Lower lobe of right lung (tissue), 2 donors: ENCODE results near the gene PIH1D2. TPM values are rescaled to one million over a fixed set of nuclear protein-coding genes. Genes with fewer than 3 reads are reported as not detected.

Experiments
- ATAC-seq, 2 donors: fragments of 200-7000 bp; cut with Tn5 transposase; one replicate each; pipeline ENCODE4 v1.9.1; 2020 to 2022; ENCODE audit warnings: mild to moderate bottlenecking in 2 of 2, moderate library complexity in 2 of 2
- DNase-seq: peaks from one replicate; pipeline ENCODE4 v3.0.0-alpha.2; 2020
- H3K27ac ChIP-seq: fragments of 200-600 bp; one replicate; pipeline ENCODE4 v1.8.0; 2022
- H3K27me3 ChIP-seq: fragments of 200-600 bp; one replicate; pipeline ENCODE4 v1.8.0; 2022; ENCODE audit warnings: low read depth
- H3K36me3 ChIP-seq: fragments of 200-600 bp; one replicate; pipeline ENCODE4 v1.8.0; 2022; ENCODE audit warnings: mild to moderate bottlenecking
- H3K4me1 ChIP-seq: fragments of 200-600 bp; one replicate; pipeline ENCODE4 v1.8.0; 2022
- H3K4me3 ChIP-seq: fragments of 200-600 bp; one replicate; pipeline ENCODE4 v1.8.0; 2022; ENCODE audit warnings: mild to moderate bottlenecking
- H3K9me3 ChIP-seq: fragments of 200-600 bp; one replicate; pipeline ENCODE4 v1.8.0; 2022
- intact Hi-C: fragments of 100-400 bp; cut with DNase I; formaldehyde crosslinking; loops from one replicate; pipeline ENCODE4 v1.11.0; 2022
- total RNA-seq: library from RNA; stranded (reverse); fragmentation: NEBNext Ultra II Directional; extraction: Animal tissue kit (Norgen Biotek cat#: 25700); gene quantifications from one replicate; pipeline ENCODE4 v1.2.1, GENCODE V29; 2021
- TF ChIP-seq, protein P1 (sequence below): fragments of 200-600 bp; IDR thresholded peaks from one replicate; pipeline ENCODE4 v1.8.0; 2022; ENCODE audit warnings: antibody characterized with exemption, mild to moderate bottlenecking
- donor health status: DM: no; HTN: yes; CAD: no; lungs with severe emphysema.

PIH1D2 gene
- total RNA-seq, 1 donor from 2014 or later, result 6.4 TPM

DNA sequence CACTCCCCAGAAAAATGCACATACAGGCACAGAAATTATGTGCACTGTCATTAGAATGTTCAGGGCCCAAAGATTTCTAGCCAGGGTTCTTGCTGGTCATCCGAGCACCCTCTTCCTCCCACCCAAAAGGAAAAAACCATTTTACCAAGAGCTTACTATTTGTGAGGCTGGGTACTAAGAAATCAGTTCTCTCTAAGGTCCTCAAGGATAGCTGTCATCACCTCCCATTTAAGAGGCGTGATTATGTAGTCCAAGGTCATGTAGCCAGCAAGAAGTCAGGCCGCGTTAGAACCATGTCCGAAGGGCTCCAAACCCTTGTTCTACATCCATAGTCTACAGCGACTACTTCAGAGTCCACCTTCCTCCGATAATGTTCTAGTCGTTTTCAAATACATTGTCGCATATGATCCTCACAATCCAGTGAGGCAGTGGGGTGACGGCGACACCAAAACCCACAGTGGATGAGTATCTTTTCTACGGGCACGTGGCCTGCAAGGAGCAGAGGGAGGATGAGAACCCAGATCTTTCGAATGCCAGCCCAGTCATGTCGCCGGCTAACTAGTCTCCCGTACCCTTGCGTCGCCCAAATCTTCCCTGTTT, 12.1 kb upstream of the PIH1D2 start:
- TF ChIP-seq, protein P1, sequence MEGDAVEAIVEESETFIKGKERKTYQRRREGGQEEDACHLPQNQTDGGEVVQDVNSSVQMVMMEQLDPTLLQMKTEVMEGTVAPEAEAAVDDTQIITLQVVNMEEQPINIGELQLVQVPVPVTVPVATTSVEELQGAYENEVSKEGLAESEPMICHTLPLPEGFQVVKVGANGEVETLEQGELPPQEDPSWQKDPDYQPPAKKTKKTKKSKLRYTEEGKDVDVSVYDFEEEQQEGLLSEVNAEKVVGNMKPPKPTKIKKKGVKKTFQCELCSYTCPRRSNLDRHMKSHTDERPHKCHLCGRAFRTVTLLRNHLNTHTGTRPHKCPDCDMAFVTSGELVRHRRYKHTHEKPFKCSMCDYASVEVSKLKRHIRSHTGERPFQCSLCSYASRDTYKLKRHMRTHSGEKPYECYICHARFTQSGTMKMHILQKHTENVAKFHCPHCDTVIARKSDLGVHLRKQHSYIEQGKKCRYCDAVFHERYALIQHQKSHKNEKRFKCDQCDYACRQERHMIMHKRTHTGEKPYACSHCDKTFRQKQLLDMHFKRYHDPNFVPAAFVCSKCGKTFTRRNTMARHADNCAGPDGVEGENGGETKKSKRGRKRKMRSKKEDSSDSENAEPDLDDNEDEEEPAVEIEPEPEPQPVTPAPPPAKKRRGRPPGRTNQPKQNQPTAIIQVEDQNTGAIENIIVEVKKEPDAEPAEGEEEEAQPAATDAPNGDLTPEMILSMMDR, result no peak
- Histone ChIP-seq H3K4me3 (peak overlapping the region; percentile 89), H3K27ac (peak overlapping the region; percentile 83), H3K36me3 (peaks cover 76% of the 10 kb centered on the region), H3K27me3 (no peaks in the 10 kb centered on the region), H3K9me3 (no peaks in the 10 kb centered on the region), H3K4me1 (peaks cover 27% of the 10 kb centered on the region)
- DNase-seq (no peak), ATAC-seq (peak; percentile 56 to 70)
- intact Hi-C loops, result no loop called here

DNA sequence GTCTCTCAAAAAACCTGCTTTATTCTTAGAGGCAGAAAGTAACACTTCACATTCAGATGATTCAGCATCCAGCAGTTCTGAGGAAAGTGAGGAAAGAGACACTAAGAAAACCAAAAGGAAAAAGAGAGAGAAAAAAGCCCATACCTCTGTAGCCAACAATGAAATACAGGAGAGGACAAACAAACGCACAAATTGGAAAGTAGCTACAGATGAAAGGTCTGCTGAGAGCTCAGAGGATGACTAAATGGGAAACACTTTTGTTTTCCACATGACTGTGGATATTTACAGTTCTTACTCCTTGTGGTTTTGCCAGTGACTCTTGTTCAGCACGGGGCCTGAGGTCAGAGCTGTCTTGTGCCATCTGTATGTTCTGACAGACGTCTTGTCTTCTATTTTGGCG, 8.9 kb upstream of the PIH1D2 start:
- H3K27me3 ChIP-seq, result no peaks in the 10 kb centered on the region
- intact Hi-C loops, result no loop called here
- ATAC-seq (no peak), DNase-seq (no peak)
- TF ChIP-seq, protein P1, result no peak
- H3K4me1 ChIP-seq, result peaks cover 16% of the 10 kb centered on the region
- no peaks in the 10 kb centered on the region for H3K9me3 ChIP-seq
- no peak overlapping the region for H3K4me3 ChIP-seq
- peaks cover 76% of the 10 kb centered on the region for H3K36me3 ChIP-seq
- H3K27ac ChIP-seq, result no peak overlapping the region

DNA sequence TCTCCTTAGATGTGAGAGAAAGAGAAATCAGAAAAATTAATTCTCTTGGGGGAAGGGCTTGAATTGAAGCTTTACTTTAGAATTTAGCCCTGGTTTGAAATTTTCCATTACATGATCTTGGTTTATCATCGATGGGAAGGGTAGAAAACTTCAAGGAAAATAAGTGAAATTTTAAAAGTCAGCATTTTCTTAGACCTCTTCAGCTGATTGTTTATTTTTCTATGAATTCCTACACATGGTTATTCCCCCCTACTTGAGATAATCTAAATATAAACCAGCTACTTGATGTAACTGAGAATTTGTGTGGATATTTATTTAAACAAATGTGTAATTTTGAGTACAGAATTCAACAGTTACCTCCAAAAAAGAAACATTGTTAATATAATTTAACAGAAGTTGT, 10.9 kb downstream of the PIH1D2 start:
- no peaks in the 10 kb centered on the region for H3K27me3 ChIP-seq
- intact Hi-C loops, result no loop called here
- no peak overlapping the region for H3K4me3 ChIP-seq
- TF ChIP-seq, protein P1, result no peak
- no peaks in the 10 kb centered on the region for H3K9me3 ChIP-seq
- ATAC-seq (no peak), DNase-seq (no peak)
- peaks cover 62% of the 10 kb centered on the region for H3K36me3 ChIP-seq
- H3K4me1 ChIP-seq, result no peaks in the 10 kb centered on the region
- H3K27ac ChIP-seq, result no peak overlapping the region

DNA sequence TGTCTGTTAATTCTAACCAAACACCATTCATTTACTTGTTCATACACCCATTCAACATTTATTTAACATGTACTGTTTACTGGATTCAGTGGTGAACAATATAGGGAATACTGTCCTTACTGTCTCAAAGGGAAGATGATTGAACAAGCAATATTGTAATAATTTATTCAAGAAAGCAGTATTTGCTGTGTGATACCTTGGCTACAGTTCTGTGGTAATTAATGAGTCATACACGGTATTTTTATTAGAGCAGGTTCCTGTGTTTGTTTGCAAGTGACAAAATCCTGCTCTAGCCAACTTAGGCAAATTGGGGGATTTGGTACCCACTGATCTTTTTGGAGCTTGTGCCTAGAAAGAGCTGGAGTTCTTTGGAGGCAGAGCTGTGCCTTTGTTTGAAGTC, 15.7 kb downstream of the PIH1D2 start:
- no peak for DNase-seq

DNA sequence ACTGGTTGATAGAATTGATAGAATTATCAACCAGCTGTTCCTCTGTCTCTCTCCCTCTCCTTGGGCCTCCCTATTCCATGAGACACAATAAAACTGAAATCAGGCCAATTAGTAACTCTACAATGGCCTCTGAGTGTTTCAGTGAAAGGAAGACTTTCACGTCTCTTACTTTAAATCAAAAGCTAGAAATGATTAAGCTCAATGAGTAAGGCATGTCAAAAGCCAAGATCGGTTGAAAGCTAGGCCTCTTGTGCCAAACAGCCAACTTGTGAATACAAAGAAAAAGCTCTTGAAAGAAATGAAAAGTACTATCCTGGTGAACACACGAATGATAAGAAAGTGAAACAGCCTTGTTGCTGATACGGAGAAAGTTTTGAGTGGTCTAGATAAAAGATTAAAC, 16.6 kb downstream of the PIH1D2 start:
- Histone ChIP-seq H3K27ac (no peak overlapping the region), H3K9me3 (no peaks in the 10 kb centered on the region), H3K4me3 (no peak overlapping the region), H3K27me3 (no peaks in the 10 kb centered on the region), H3K36me3 (peaks cover 87% of the 10 kb centered on the region), H3K4me1 (no peaks in the 10 kb centered on the region)
- ATAC-seq, result no peak
- no peak for DNase-seq
- TF ChIP-seq, protein P1, result no peak
- intact Hi-C loops, result no loop called here

More for the DNA sequence above, 15.7 kb downstream of the PIH1D2 start:
- Histone ChIP-seq H3K27ac (no peak overlapping the region), H3K36me3 (peaks cover 85% of the 10 kb centered on the region), H3K4me1 (no peaks in the 10 kb centered on the region), H3K9me3 (no peaks in the 10 kb centered on the region), H3K4me3 (no peak overlapping the region), H3K27me3 (no peaks in the 10 kb centered on the region)
- no peak for ATAC-seq
- intact Hi-C loops, result no loop called here
- TF ChIP-seq, protein P1, result no peak
